SK-N-SH (cell line): ENCODE results near the gene MYO10. TPM values are rescaled to one million over a fixed set of nuclear protein-coding genes. Genes with fewer than 3 reads are reported as not detected.

Experiments used
- CTCF ChIA-PET: fragments of 300-600, 350-600 bp; formaldehyde crosslinking; extraction: SDS; loops from one replicate; lab custom pipeline; 2021; lab: Yijun Ruan, JAX
- POLR2A ChIA-PET: fragments of 350-600 bp; sonication (Branson Sonifier 250); formaldehyde crosslinking; extraction: SDS; loops from one replicate; lab custom pipeline; 2020; ENCODE audit warnings: antibody characterized with exemption, inconsistent platforms; lab: Yijun Ruan, JAX
- DNase-seq: peaks from one replicate; pipeline ENCODE4 v3.0.0; 2012
- H2AFZ ChIP-seq: fragments of 200-600 bp; sonication (generic); 2 replicates; pipeline ENCODE4 v1.8.1; 2016; ENCODE audit warnings: antibody characterized with exemption, mild to moderate bottlenecking, low read depth
- H3F3A ChIP-seq: fragments of 200-600 bp; sonication (generic); replicated peaks from 2 replicates; pipeline ENCODE3; 2016; ENCODE audit warnings: antibody characterized with exemption, mild to moderate bottlenecking; ENCODE audit not compliant: insufficient read depth
- H3K27ac ChIP-seq, 2 experiments: fragments of 200-500 bp in 1 of 2; fragments of 200-600 bp in 1 of 2; sonication (Bioruptor generic) in 1 of 2; sonication (generic), shearing (Covaris generic) in 1 of 2; 2 replicates each; pipeline versions ENCODE4 v1.5.1 to v1.6.1; 2014 to 2016; ENCODE audit warnings: low read depth in 2 of 2, inconsistent platforms in 1 of 2, low read length in 1 of 2, mild to moderate bottlenecking in 1 of 2, mixed read lengths in 1 of 2
- H3K27me3 ChIP-seq: fragments of 200-600 bp; sonication (generic), shearing (Covaris generic); 2 replicates; pipeline ENCODE4 v1.6.1; 2016; ENCODE audit warnings: mixed run types; ENCODE audit not compliant: insufficient read depth
- H3K36me3 ChIP-seq, 2 experiments: fragments of 200-500 bp in 1 of 2; fragments of 200-600 bp in 1 of 2; sonication (Bioruptor generic) in 1 of 2; sonication (generic) in 1 of 2; replicated peaks in 1 of 2; 2 replicates each; pipeline versions ENCODE3 to v1.5.1; 2014 to 2016; ENCODE audit warnings: low read length in 1 of 2, mild to moderate bottlenecking in 1 of 2; ENCODE audit not compliant: insufficient read depth in 2 of 2, control insufficient read depth in 1 of 2
- H3K4me1 ChIP-seq, 2 experiments: fragments of 200-500 bp in 1 of 2; fragments of 200-600 bp in 1 of 2; sonication (Bioruptor generic) in 1 of 2; sonication (generic), shearing (Covaris generic) in 1 of 2; 2 replicates each; pipeline versions ENCODE4 v1.5.1 to v1.6.1; 2014 to 2016; ENCODE audit warnings: low read depth in 1 of 2, low read length in 1 of 2, mixed run types in 1 of 2; ENCODE audit not compliant: insufficient read depth in 2 of 2, control insufficient read depth in 1 of 2
- H3K4me2 ChIP-seq: fragments of 200-600 bp; sonication (generic), shearing (Covaris generic); 2 replicates; pipeline ENCODE4 v1.6.1; 2017; ENCODE audit warnings: mixed run types
- H3K4me3 ChIP-seq, 2 experiments: fragments of 200-500 bp in 1 of 2; fragments of 200-600 bp in 1 of 2; sonication (Bioruptor generic) in 1 of 2; sonication (generic), shearing (Covaris generic) in 1 of 2; 2 replicates each; pipeline versions ENCODE4 v1.5.1 to v1.8.1; 2014 to 2016; ENCODE audit warnings: low read depth in 2 of 2, inconsistent platforms in 1 of 2, low read length in 1 of 2, mild to moderate bottlenecking in 1 of 2, mixed read lengths in 1 of 2, moderate library complexity in 1 of 2
- H3K79me2 ChIP-seq: fragments of 200-600 bp; sonication (generic); 2 replicates; pipeline ENCODE4 v1.8.1; 2017; ENCODE audit warnings: mild to moderate bottlenecking; ENCODE audit not compliant: insufficient read depth
- H3K9ac ChIP-seq: fragments of 200-600 bp; sonication (generic); 2 replicates; pipeline ENCODE4 v1.6.1; 2017; ENCODE audit warnings: mixed run types
- H3K9me2 ChIP-seq: fragments of 200-600 bp; sonication (generic); 2 replicates; pipeline ENCODE4 v1.6.1; 2017; ENCODE audit warnings: mixed run types
- H3K9me3 ChIP-seq: fragments of 200-600 bp; sonication (generic); 2 replicates; pipeline ENCODE4 v1.6.1; 2017; ENCODE audit warnings: mixed run types, mild to moderate bottlenecking, moderate library complexity
- H4K20me1 ChIP-seq: fragments of 200-600 bp; sonication (generic); 2 replicates; pipeline ENCODE4 v1.6.1; 2017; ENCODE audit warnings: mild to moderate bottlenecking, mixed run types; ENCODE audit not compliant: insufficient read depth
- CHD2 ChIP-seq: fragments of 150-350 bp; IDR thresholded peaks from 2 replicates; pipeline ENCODE4 v1.6.1; 2018; ENCODE audit warnings: low read length; ENCODE audit not compliant: partially characterized antibody
- EP300 ChIP-seq, 2 experiments: IDR thresholded peaks; 2 replicates each; pipeline versions ENCODE4 v1.4.0 to v1.6.1; 2012; ENCODE audit warnings: borderline replicate concordance in 1 of 2, low read depth in 1 of 2, low read length in 1 of 2
- EZH2phosphoT487 ChIP-seq: fragments of 200-600 bp; sonication (generic); IDR thresholded peaks from 2 replicates; pipeline ENCODE4 v1.6.1; 2017; ENCODE audit warnings: low read depth, mixed run types, mild to moderate bottlenecking, antibody characterized with exemption, moderate library complexity, borderline replicate concordance
- FOSL2 ChIP-seq: IDR thresholded peaks from 2 replicates; pipeline ENCODE4 v1.4.0; 2012; ENCODE audit warnings: low read depth, mild to moderate bottlenecking, moderate library complexity, borderline replicate concordance
- FOXJ3 ChIP-seq: sonication (generic); formaldehyde crosslinking; IDR thresholded peaks from 2 replicates; pipeline ENCODE4 v1.5.1; 2020; ENCODE audit warnings: mild to moderate bottlenecking, missing genetic modification reagents
- JUND ChIP-seq: IDR thresholded peaks from 2 replicates; pipeline ENCODE4 v1.4.0; 2012
- MEF2A ChIP-seq: IDR thresholded peaks from 2 replicates; pipeline ENCODE4 v1.4.0; 2012; ENCODE audit warnings: low read depth, borderline replicate concordance
- MXI1 ChIP-seq: IDR thresholded peaks from 2 replicates; pipeline ENCODE4 v1.6.1; 2012; ENCODE audit warnings: mild to moderate bottlenecking, low read depth, low read length, improper control_type of control experiment
- RCOR1 ChIP-seq: fragments of 150-350 bp; IDR thresholded peaks from 2 replicates; pipeline ENCODE4 v1.6.1; 2017; ENCODE audit warnings: antibody characterized with exemption, low read length
- RFX5 ChIP-seq: IDR thresholded peaks from 2 replicates; pipeline ENCODE4 v1.6.1; 2012; ENCODE audit warnings: mild to moderate bottlenecking, improper control_type of control experiment, low read length
- RXRA ChIP-seq: IDR thresholded peaks from 2 replicates; pipeline ENCODE4 v1.4.0; 2012; ENCODE audit warnings: low read depth, mild to moderate bottlenecking, borderline replicate concordance
- SIN3A ChIP-seq: IDR thresholded peaks from 2 replicates; pipeline ENCODE4 v1.6.1; 2012; ENCODE audit warnings: low read depth, mild to moderate bottlenecking, low read length, moderate library complexity, borderline replicate concordance
- SMC3 ChIP-seq: IDR thresholded peaks from 2 replicates; pipeline ENCODE4 v1.6.1; 2012; ENCODE audit warnings: low read depth, low read length, improper control_type of control experiment
- TAF1 ChIP-seq: IDR thresholded peaks from 2 replicates; pipeline ENCODE4 v1.6.1; 2012; ENCODE audit warnings: low read depth, mild to moderate bottlenecking, low read length, moderate library complexity, borderline replicate concordance
- TCF12 ChIP-seq: IDR thresholded peaks from 2 replicates; pipeline ENCODE4 v1.4.0; 2012
- YY1 ChIP-seq: IDR thresholded peaks from 2 replicates; pipeline ENCODE4 v1.4.0; 2012; ENCODE audit warnings: low read depth, mild to moderate bottlenecking
- WGBS: methylation state at CpG from one replicate; pipeline ENCODE4 v1.1.6; 2017; ENCODE audit warnings: low lambda C conversion rate; 5-methylcytosine and 5-hydroxymethylcytosine counted together
- polyA plus RNA-seq, 3 experiments: library from polyadenylated mRNA; depleted of rRNA; stranded (reverse); fragments of >200 nt; gene quantifications; 2 replicates each; pipeline ENCODE4 v1.2.3, GENCODE V29; 2012
- TF ChIP-seq, protein P1 (sequence below): fragments of 200-600 bp; sonication (generic); IDR thresholded peaks from 2 replicates; pipeline ENCODE4 v1.6.1; 2017; ENCODE audit warnings: antibody characterized with exemption, mild to moderate bottlenecking, moderate library complexity
- TF ChIP-seq, protein P2 (sequence below): IDR thresholded peaks from 2 replicates; pipeline ENCODE4 v1.4.0; 2012; ENCODE audit warnings: low read depth, borderline replicate concordance
- TF ChIP-seq, protein P3 (sequence below): IDR thresholded peaks from 2 replicates; pipeline ENCODE4 v1.4.0; 2012; ENCODE audit warnings: low read depth, borderline replicate concordance
- TF ChIP-seq, protein P4 (sequence below): IDR thresholded peaks from 2 replicates; pipeline ENCODE4; 2012

MYO10 gene
- polyA plus RNA-seq, 1 of the 3 experiments (the other 2 are of a cell fraction) = 8.1 TPM

DNA sequence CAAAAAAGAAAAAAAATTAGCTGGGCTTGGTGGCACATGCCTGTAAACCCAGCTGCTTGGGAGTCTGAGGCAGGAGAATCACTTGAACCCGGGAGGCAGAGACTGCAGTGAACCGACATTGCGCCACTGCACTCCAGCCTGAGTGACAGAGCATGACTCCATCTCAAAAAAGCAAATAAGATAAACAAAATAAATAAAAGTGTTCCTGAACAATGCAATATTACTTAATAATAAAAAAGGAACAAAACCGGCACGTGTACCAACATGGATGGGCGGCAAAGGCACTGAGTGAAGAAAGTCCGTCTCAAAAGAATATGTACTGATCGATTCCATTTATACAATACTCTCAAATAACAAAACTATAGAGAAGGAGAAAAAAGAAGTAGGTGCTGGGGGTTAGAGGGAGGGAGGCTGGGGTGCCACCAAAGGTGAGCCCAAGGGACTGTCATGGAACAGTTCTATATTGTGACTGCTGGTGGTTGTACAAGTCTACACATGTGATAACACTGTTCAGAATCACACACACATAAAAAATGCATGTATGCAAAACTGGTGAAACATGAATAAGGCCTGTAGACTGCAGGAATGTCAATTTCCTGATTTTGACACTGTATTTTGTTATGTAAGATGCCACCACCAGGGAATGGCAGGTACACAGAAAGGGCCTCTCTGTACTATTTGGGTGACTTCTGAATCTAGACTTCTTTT, 15.8 kb downstream of the MYO10 start:
- WGBS = 96% methylated on average over 8 of the region's 8 CpGs
- CTCF ChIA-PET = interaction anchor here (0.7 kb wide), 1 partner anchor 129 kb away, joined by 3 read pairs; no protein-coding TSS in a partner anchor

More for the DNA sequence above, 15.8 kb downstream of the MYO10 start:
- no peaks in the 10 kb centered on the region for H3K9me3 ChIP-seq
- H3K9ac ChIP-seq = no peak overlapping the region
- H3K36me3 ChIP-seq = peaks cover 0 to 6% of the 10 kb centered on the region in 2 experiments
- H3K27ac ChIP-seq = peak overlapping the region in 1 of 2 experiments; percentile 93; a peak in 1 of 4 replicates
- peaks cover 100% of the 10 kb centered on the region for H3K79me2 ChIP-seq
- H2AFZ ChIP-seq = no peak overlapping the region
- H3K4me2 ChIP-seq = no peak overlapping the region
- H4K20me1 ChIP-seq = peaks cover 95% of the 10 kb centered on the region
- DNase-seq = no peak
- POLR2A ChIA-PET = no interaction called here
- TF ChIP-seq EZH2phosphoT487 = no peak
- no peak for TF ChIP-seq JUND
- no peak for TF ChIP-seq MEF2A
- no peak for TF ChIP-seq YY1
- TF ChIP-seq, protein P1, sequence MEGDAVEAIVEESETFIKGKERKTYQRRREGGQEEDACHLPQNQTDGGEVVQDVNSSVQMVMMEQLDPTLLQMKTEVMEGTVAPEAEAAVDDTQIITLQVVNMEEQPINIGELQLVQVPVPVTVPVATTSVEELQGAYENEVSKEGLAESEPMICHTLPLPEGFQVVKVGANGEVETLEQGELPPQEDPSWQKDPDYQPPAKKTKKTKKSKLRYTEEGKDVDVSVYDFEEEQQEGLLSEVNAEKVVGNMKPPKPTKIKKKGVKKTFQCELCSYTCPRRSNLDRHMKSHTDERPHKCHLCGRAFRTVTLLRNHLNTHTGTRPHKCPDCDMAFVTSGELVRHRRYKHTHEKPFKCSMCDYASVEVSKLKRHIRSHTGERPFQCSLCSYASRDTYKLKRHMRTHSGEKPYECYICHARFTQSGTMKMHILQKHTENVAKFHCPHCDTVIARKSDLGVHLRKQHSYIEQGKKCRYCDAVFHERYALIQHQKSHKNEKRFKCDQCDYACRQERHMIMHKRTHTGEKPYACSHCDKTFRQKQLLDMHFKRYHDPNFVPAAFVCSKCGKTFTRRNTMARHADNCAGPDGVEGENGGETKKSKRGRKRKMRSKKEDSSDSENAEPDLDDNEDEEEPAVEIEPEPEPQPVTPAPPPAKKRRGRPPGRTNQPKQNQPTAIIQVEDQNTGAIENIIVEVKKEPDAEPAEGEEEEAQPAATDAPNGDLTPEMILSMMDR = no peak
- no peak for TF ChIP-seq EP300 (IDR thresholded peaks at IDR 0.05; ENCODE audit: borderline replicate concordance in 1 of 2, low read depth in 1 of 2, low read length in 1 of 2)
- no peak for TF ChIP-seq RXRA
- TF ChIP-seq, protein P2, sequence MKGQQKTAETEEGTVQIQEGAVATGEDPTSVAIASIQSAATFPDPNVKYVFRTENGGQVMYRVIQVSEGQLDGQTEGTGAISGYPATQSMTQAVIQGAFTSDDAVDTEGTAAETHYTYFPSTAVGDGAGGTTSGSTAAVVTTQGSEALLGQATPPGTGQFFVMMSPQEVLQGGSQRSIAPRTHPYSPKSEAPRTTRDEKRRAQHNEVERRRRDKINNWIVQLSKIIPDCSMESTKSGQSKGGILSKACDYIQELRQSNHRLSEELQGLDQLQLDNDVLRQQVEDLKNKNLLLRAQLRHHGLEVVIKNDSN = no peak
- TF ChIP-seq RFX5 = no peak
- TF ChIP-seq FOXJ3 = no peak
- no peak for TF ChIP-seq RCOR1
- TF ChIP-seq MXI1 = no peak
- TF ChIP-seq, protein P3, sequence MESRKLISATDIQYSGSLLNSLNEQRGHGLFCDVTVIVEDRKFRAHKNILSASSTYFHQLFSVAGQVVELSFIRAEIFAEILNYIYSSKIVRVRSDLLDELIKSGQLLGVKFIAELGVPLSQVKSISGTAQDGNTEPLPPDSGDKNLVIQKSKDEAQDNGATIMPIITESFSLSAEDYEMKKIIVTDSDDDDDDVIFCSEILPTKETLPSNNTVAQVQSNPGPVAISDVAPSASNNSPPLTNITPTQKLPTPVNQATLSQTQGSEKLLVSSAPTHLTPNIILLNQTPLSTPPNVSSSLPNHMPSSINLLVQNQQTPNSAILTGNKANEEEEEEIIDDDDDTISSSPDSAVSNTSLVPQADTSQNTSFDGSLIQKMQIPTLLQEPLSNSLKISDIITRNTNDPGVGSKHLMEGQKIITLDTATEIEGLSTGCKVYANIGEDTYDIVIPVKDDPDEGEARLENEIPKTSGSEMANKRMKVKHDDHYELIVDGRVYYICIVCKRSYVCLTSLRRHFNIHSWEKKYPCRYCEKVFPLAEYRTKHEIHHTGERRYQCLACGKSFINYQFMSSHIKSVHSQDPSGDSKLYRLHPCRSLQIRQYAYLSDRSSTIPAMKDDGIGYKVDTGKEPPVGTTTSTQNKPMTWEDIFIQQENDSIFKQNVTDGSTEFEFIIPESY = no peak
- no peak for TF ChIP-seq SMC3
- no peak for TF ChIP-seq SIN3A
- TF ChIP-seq TCF12 = no peak
- TF ChIP-seq, protein P4, sequence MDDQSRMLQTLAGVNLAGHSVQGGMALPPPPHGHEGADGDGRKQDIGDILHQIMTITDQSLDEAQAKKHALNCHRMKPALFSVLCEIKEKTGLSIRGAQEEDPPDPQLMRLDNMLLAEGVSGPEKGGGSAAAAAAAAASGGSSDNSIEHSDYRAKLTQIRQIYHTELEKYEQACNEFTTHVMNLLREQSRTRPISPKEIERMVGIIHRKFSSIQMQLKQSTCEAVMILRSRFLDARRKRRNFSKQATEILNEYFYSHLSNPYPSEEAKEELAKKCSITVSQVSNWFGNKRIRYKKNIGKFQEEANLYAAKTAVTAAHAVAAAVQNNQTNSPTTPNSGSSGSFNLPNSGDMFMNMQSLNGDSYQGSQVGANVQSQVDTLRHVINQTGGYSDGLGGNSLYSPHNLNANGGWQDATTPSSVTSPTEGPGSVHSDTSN = no peak
- no peak for TF ChIP-seq CHD2
- no peak for TF ChIP-seq TAF1
- no peak for TF ChIP-seq FOSL2
- TF ChIP-seq, all 33 proteins: peak for 0
- Histone ChIP-seq H3K27me3 (no peaks in the 10 kb centered on the region), H3K4me3 (no peak overlapping the region), H3K4me1 (peaks cover 0 to 37% of the 10 kb centered on the region in 2 experiments; a peak in 1 of 4 replicates), H3K9me2 (no peaks in the 10 kb centered on the region), H3F3A (peaks cover 43% of the 10 kb centered on the region)
